Loucy (cell line): ENCODE data around the gene ASTN2.

Source experiments
- H2AFZ ChIP-seq: fragments of 200-600 bp; sonication (generic); 2 replicates; pipeline ENCODE4 v1.6.0; 2016; ENCODE audit warnings: antibody characterized with exemption, mild to moderate bottlenecking, low read length, moderate library complexity
- H3F3A ChIP-seq: fragments of 200-600 bp; 2 replicates; pipeline ENCODE4 v1.6.0; 2016; ENCODE audit warnings: antibody characterized with exemption, low read depth, mild to moderate bottlenecking
- H3K27me3 ChIP-seq: fragments of 200-600 bp; sonication (generic); 2 replicates; pipeline ENCODE4 v1.6.1; 2014; ENCODE audit warnings: low read length, mild to moderate bottlenecking; ENCODE audit not compliant: insufficient read depth, poor library complexity, severe bottlenecking
- H3K36me3 ChIP-seq: fragments of 200-600 bp; sonication (generic); 2 replicates; pipeline ENCODE4 v1.6.1; 2016; ENCODE audit warnings: low read length; ENCODE audit not compliant: insufficient read depth
- H3K4me1 ChIP-seq: fragments of 200-600 bp; sonication (generic); 2 replicates; pipeline ENCODE4 v1.5.1; 2014; ENCODE audit warnings: low read length, mild to moderate bottlenecking; ENCODE audit not compliant: insufficient read depth, poor library complexity, severe bottlenecking
- H3K4me2 ChIP-seq: fragments of 200-600 bp; sonication (generic); 2 replicates; pipeline ENCODE4 v1.6.0; 2014; ENCODE audit warnings: antibody characterized with exemption, low read length, low read depth, mild to moderate bottlenecking; ENCODE audit not compliant: poor library complexity, severe bottlenecking
- H3K4me3 ChIP-seq: fragments of 200-600 bp; sonication (generic); 2 replicates; pipeline ENCODE4 v1.5.1; 2014; ENCODE audit warnings: low read length, mild to moderate bottlenecking, mixed read lengths; ENCODE audit not compliant: poor library complexity, severe bottlenecking
- H3K79me2 ChIP-seq: fragments of 200-600 bp; sonication (generic); 2 replicates; pipeline ENCODE4 v1.6.1; 2014; ENCODE audit warnings: low read length; ENCODE audit not compliant: insufficient read depth
- H3K9ac ChIP-seq: fragments of 200-600 bp; sonication (generic); 2 replicates; pipeline ENCODE4 v1.6.0; 2014; ENCODE audit warnings: mild to moderate bottlenecking, low read depth, low read length, moderate library complexity; ENCODE audit not compliant: poor library complexity, severe bottlenecking
- H3K9me2 ChIP-seq: fragments of 200-600 bp; sonication (generic); replicated peaks from 2 replicates; pipeline ENCODE4 v1.6.1; 2016; ENCODE audit warnings: low read depth, low read length, mixed read lengths
- H3K9me3 ChIP-seq: fragments of 200-600 bp; sonication (generic); 2 replicates; pipeline ENCODE4 v1.6.1; 2014; ENCODE audit warnings: mild to moderate bottlenecking, antibody characterized with exemption, low read length, low read depth; ENCODE audit not compliant: insufficient read depth
- H4K20me1 ChIP-seq: fragments of 200-600 bp; sonication (generic); 2 replicates; pipeline ENCODE4 v1.6.0; 2014; ENCODE audit warnings: antibody characterized with exemption, low read length, mild to moderate bottlenecking; ENCODE audit not compliant: insufficient read depth, poor library complexity, severe bottlenecking
- CTCF ChIP-seq: fragments of 200-600 bp; sonication (generic); conservative IDR thresholded peaks from 2 replicates; pipeline ENCODE4 v1.5.1; 2014; ENCODE audit warnings: mild to moderate bottlenecking, antibody characterized with exemption, low read length
- EZH2phosphoT487 ChIP-seq: fragments of 200-600 bp; IDR thresholded peaks from 2 replicates; pipeline ENCODE4 v1.6.1; 2018; ENCODE audit warnings: antibody characterized with exemption, mild to moderate bottlenecking, moderate library complexity, borderline replicate concordance

Gene ASTN2

GRCh38 chr9:116471093-116471906 is 943.6 kb downstream of the ASTN2 start:
- H3K9ac ChIP-seq = no peak overlapping the region
- H2AFZ ChIP-seq = no peak overlapping the region
- H3K4me3 ChIP-seq = no peak overlapping the region

GRCh38 chr9:116468793-116469527 is 945.9 kb downstream of the ASTN2 start:
- Histone ChIP-seq H3K79me2 (no peaks in the 10 kb centered on the region), H3K4me1 (no peaks in the 10 kb centered on the region), H3K36me3 (no peaks in the 10 kb centered on the region), H2AFZ (no peak overlapping the region), H3K9ac (no peak overlapping the region), H4K20me1 (no peaks in the 10 kb centered on the region), H3K9me3 (no peaks in the 10 kb centered on the region), H3K4me2 (no peak overlapping the region), H3F3A (no peaks in the 10 kb centered on the region), H3K9me2 (no peaks in the 10 kb centered on the region), H3K4me3 (no peak overlapping the region), H3K27me3 (no peaks in the 10 kb centered on the region)
- TF ChIP-seq EZH2phosphoT487 (no peak), CTCF (no peak)

More at GRCh38 chr9:116471093-116471906, 943.6 kb downstream of the ASTN2 start:
- no peaks in the 10 kb centered on the region for H3K27me3 ChIP-seq
- H4K20me1 ChIP-seq = no peaks in the 10 kb centered on the region
- H3K36me3 ChIP-seq = no peaks in the 10 kb centered on the region
- H3K79me2 ChIP-seq = no peaks in the 10 kb centered on the region
- TF ChIP-seq EZH2phosphoT487 = no peak
- TF ChIP-seq CTCF = no peak
- no peaks in the 10 kb centered on the region for H3K4me1 ChIP-seq
- H3K9me3 ChIP-seq = no peaks in the 10 kb centered on the region
- H3K4me2 ChIP-seq = no peak overlapping the region
- no peaks in the 10 kb centered on the region for H3F3A ChIP-seq
- no peaks in the 10 kb centered on the region for H3K9me2 ChIP-seq

GRCh38 chr9:116468369-116468768 is 946.5 kb downstream of the ASTN2 start:
- no peak overlapping the region for H3K4me3 ChIP-seq
- no peak overlapping the region for H3K9ac ChIP-seq
- H3F3A ChIP-seq = no peaks in the 10 kb centered on the region
- no peaks in the 10 kb centered on the region for H3K36me3 ChIP-seq
- no peaks in the 10 kb centered on the region for H3K9me3 ChIP-seq
- H3K4me2 ChIP-seq = no peak overlapping the region
- no peaks in the 10 kb centered on the region for H4K20me1 ChIP-seq
- no peaks in the 10 kb centered on the region for H3K27me3 ChIP-seq
- H3K79me2 ChIP-seq = no peaks in the 10 kb centered on the region
- no peak overlapping the region for H2AFZ ChIP-seq
- H3K4me1 ChIP-seq = no peaks in the 10 kb centered on the region
- TF ChIP-seq EZH2phosphoT487 (no peak), CTCF (no peak)
- H3K9me2 ChIP-seq = no peaks in the 10 kb centered on the region
